GM21528 (cell line): Measurements from ENCODE around the gene TXNRD2.

ENCODE experiments used
- ATAC-seq: cut with Tn5 transposase; IDR thresholded peaks from one replicate; pipeline ENCODE4 v1.9.1; 2021; ENCODE audit warnings: mild to moderate bottlenecking, moderate library complexity; ENCODE audit not compliant: unreplicated experiment, low FRiP score

Gene TXNRD2

DNA sequence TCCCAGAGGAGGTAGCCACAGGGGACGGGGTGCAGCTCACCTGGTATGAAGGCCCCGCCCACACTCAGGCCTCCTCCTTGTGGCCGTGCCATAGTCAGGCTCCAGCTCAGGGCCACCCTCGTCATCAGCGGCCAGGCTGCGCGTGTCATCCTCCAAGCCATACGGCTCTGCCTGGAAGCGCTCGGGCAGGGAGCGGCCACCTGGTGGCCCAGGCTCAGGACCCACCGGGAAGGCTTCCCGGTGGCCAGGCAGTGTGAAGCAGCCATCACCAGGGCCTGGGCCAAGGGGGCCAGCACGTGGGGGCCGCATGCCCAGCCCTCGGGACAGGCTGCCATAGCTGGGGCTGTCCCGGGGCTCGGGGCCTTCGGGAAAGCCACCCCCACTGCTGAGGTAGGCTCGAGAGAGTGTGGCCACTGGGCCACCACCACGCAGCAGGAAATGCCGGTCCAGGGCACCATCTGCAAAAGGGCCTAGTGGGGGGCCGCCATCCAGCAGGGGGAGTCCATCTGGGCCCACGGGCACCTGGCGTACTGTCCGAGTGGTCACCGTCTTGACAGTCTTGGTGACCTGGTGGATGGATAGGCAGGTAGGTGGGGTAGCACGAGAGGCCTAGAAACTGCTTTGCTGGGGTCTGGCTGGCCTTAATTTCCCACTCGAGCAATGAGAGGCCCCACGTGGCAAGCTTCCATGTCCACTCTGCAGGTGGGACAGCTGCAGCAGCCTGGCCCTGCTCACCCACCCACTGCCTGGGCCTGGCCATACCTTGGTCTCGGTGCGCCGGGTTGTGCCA lies 39.7 kb upstream of the TXNRD2 start:
- ATAC-seq = no peak

DNA sequence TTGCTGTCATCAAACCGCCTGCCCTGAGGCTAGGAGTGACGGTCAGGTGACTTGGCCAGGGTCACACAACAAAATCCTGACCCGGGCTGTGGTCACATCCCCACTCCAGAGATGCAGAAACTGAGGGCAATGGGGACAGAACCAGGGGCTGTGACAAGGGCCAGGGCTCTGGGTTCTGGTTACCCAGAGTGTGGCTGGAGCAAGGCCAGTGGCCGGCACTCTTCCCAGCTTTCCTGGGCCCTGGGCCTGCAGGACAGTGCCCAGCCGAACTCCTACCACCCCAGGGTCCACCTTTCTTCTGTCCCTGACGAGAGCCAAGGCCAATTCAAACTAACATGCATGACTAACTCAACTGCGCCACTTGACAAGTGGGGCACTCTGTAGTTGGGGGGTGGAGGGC lies 39.1 kb upstream of the TXNRD2 start:
- no peak for ATAC-seq

DNA sequence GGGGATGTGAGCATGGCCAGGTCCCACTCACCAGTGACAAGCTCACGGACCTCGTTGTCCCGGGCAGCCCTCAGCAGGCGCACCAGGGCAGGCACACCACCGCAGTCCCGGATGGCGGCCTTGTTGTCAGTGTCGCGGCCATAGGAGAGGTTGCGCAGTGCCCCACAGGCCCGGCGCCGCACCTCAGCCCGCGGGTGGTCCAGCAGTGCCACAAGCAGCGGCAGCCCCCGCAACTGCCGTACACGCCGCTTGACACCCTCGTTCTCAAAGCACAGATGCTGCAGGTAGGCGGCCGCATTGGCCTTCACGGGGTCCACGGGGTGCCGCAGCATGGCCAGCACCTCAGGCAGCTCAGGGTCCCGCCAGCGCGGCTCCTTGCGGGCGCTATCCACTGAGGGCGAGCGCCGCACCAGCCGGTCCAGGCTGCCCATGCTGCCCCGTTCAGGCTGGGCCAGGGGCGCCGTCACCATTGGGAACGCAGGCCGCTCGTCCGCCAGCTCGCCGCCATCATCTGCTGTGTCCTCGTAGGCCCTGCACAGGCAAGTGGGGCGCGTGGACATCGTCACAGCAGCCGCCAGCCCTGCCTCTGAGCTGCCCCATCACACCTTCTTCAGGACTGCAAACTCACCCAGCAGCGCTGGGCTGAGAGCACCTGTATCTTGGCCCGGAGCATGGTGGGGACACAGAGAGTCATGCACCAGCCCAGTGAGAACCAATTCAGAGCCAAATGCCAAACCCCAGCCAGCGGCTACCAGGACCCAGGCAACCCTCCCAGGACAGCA lies 38.3 kb upstream of the TXNRD2 start:
- no peak for ATAC-seq

DNA sequence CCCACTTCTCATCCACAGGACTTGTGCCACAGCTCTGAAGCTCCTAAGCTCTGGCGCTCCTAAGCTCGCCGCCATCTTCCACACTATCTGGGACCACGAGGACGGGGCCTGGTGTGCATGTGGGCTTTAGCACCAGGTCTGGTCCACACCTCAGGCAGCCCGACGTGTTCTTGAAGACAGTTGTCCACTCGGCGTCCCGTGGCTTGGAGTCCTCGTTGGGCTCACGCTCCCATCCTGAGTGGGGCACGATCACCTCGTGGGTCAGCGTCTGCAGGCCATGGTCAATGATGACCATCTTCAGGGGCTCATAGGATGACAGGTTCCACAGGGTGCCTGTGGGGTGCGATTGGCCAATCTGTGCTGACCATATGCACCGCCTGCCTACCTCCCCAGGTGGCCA lies 37.1 kb upstream of the TXNRD2 start:
- ATAC-seq = no peak

DNA sequence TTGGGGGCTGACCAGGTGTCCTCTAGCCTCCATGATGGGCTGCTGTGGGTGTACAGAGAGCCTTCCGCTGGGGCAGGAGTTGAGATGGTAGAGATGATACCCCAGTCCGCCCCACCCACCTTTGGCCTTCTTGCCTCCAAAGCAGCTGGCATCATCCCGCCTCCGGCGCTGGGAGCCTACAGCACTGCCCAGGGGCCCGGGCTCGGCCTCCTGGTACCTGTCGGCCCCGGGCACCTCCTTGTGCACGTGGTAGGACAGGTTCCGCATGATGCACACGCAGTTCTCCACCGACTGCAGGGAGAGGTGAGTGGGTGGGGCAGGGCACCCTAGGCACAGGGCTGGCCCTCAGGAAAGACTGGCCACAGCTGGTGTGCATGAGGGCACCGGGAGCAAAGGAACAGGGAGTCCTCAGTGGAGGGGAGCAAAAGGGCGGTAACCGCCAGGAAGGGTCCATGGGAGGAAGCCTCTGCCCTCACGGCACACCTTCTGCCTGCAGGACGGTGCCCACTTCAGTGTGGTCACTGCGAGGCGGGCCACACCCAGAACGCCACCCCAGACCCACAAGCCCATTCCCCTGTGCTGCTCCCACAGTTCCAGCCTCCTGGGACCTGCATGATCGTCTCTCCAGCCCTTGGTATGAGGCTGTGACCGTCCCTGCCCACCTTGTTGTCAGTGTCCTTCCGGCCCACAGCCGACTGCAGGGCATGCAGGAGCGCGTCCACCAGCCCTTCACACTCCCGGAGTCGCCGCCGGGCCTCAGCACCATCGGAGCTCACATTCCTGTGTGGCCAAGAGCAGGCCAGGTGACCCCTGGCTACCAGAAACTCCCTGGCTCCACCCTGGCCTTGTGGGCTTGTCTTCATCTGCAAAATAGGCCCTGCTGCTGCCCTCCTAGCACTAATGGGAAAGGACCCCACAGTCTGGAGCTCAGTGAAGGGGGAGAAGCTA lies 36.0 kb upstream of the TXNRD2 start:
- no peak for ATAC-seq

DNA sequence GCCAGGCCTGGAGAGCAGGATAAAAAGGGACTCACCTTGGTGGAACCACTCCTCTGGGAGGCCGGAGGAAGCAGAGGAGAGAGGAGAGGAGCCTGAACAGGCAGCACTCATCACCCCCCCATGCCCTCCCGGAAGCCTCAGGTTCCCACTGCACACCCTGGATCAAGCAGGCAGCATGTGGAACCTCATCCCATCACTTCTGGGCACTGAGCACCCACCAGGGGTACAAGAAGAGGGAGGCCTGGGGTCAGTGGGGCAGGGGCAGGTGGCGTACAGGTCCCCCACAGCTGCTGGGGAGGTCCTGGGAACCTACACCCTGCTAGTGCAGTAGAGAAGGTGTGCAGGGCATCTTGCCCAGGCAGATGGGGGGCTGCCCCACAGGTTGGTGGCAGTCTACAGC lies 35.1 kb upstream of the TXNRD2 start:
- no peak for ATAC-seq

DNA sequence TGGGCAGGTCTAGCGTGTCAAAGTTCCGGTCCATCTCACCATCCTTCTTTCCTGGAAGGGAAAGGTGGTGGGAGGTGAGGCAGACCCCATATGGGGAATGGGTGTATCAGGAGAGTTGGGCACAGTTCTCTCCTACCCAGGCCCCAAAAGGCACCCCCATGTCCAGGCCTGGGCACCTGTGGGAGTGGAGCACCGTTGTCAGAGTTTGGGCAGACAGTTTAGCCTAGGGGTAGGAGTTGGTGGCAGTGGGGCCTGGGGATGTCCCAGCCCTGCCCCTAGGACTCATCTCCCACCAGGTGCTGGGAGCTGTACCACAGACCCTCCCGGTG lies 34.1 kb upstream of the TXNRD2 start:
- ATAC-seq = no peak

DNA sequence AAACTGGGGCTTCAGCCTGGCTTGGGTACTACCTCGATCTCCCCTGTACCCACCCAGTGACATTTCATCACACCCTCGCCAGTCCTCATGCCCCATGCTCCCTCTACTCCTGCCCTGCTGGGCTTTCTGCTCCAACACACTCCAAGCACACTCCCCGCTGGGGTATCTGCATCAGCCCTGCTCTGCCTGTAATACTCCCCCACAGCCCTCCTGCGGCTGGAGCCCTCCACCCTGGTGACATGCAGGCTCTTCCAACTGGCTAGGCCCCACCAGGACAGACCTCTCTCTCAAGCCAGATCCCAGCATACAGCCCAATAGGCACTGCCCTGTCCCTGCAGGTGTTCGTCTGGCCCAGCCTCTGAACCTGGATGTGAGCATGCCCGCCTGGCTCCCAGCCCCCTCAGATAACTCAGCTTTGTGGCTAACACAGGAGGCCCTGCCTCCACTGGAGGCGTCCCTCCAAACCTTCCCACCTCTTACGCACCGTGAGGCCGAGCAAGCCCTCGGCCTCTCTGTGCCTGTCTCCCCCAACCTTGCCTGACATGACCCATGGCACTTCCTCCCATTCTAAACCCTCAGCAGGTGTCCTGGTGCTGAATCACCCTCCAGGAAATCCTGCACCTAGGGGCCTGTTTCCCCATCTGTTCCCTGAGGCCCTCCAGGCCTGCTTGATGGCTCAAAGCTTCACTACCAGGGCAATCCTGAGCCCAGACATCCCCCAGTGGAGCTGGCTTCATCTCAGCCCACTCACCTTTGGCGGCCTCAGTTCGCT lies 33.5 kb upstream of the TXNRD2 start:
- ATAC-seq = no peak

DNA sequence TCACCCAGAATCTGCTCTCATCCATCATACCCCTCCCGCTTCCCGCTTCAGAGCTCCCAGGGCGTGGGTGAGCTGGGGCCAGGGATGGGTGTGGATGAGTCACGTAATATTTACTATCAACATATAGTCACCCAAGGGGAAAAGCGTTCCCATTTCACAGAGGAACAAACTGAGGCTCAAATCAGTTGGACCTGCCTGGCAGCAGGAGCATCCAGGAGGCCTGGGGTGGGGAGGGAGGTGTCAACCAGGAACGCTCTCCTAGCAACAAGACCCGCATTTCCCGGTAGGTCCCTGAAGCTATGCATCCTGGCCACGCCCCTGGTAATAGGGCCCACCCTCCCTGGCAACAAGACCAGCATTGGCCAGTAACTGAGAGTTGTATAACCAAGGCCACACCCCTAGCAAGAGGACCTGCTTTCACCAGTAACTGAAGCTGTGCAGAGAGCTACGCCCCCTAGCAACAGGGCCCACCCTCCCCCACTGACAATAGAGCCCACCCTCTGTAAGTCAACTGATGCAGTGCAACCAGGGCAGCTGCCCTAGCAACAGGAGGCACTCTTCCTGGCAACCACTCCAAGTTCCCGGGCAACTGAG lies 32.7 kb upstream of the TXNRD2 start:
- no peak for ATAC-seq

DNA sequence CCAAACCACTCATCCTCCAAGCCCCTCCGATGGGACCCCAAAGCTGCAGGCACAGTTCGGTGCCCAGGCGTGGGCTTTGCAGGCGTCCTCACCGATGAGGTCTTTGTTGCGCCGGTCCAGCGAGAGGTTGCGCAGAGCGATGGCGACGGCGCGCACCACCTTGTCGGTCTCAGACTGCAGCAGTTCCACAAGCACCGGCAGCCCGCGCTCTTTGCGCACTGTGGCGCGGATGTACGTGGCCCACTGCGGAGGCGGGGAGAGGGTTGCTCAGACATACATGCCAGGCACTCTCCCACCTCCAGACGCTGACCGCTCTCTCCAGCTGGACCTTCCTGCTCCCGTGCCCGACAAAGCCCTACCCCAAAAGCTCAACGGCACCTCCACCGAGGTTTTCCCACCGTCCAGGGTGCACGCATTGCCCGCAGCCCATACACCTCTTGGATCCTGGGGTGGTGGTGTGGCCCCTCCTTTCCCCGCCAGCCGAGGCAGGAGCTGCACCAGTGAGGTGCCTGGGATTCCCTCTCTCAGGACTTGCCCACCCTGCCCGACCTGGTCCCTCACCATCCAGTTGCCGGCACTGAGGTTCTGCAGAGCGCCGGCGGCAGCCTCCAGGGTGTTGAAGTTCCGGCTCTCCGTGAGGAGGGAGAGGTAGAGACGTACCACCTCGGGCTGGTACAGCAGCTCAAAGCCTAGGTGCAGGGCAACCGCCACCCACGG lies 32.1 kb upstream of the TXNRD2 start:
- no peak for ATAC-seq

DNA sequence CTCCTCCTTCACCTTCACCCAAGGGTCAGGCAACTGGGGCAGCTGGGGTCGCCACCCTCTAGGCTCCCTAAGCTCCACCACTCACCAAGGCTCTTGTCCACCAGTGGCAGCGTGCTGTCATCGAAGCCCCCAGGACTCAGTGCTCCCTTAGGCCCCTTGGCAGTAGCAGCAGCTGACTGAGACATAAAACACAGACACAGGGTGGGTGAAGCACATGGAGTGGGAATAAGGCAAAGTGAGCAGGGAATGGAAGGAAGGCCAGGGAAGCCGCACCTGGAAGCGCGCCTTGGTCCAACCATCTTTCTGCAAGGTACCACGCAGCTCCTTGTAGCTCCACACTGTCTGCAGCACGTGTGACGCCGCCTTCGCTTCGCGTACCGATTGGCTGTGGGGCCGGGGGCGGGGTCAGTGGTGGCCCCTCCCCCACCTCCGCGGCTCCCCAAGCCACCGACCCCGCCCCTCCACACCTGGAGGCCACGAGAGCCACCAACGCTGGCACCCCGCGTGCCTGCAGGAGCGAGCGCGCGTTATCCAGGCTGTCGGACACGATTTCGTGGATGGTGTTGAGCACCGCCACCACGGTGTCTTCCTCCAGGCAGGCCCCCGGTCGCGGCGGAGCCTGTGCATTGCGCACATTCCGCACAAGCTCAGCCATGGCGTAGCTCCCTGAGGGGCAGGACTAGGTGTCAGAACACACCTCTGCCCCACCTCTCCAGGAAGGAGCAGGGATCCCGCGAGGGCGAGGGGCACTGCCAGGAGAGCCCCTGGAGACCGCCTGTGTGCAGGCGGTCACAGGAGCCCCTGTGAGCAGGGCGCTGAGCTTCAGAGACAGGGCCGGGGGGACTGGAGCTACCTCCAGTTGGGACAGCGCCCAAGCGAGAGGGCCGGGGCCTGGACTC lies 31.3 kb upstream of the TXNRD2 start:
- ATAC-seq = no peak

DNA sequence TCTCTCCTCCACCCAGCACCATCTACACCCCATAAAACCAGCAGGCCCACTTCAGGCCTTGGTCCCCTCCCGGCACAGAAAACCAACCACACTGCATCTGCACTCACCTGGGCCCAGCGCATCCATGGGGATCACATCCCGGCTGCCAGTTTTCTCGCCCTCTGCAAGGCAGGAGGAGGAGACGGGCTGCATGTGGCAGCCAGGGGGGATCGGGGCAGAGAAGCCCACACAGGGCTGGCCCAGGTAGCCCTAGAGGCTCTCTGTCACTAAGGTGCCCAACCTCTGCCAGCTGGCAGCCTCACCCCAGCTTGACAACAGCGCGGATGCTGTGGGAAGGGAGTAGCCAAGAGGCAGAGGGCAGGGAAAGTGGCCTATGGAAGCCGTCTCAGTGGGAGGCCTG lies 30.6 kb upstream of the TXNRD2 start:
- ATAC-seq = no peak

DNA sequence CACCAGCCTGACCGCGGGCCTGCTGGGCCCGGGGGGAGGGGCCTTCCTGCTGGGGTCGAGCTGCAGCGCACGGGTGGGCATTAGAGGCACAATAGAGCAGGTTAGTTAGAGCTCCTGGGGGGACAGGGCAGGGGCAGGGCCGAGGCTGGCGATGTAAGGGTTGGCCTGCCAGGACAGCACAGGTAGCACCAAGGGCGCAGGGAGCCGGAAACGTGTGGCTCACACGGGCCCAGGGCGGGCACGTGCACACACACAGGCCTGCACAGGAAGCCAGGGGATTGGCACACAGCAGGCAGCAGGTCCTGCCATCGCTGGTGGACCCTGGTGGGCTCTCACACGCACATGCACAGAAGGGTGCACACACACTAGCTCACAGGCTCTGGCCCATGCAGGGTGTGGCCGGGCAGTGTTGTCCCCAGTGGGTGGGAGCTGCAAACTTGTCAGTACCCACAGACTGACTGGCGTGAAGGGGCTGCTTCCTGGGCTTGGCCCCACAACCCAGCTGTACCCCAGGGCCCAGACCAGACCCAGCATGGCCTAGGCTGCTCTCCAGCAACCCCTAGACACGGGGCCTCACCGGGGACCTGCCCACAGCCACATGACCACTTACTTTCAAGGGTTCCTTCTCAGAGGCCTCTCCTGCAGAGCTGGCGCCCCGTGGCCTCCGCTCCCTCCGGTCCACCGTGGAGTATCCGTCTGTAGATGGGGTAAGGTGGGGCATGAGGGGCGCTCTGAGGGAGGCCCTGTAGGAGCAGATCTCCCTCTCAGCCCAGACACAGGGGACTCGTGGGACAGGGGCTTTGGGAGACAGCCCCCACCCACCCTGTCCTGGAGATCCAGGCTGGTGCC lies 29.9 kb upstream of the TXNRD2 start:
- ATAC-seq = no peak

DNA sequence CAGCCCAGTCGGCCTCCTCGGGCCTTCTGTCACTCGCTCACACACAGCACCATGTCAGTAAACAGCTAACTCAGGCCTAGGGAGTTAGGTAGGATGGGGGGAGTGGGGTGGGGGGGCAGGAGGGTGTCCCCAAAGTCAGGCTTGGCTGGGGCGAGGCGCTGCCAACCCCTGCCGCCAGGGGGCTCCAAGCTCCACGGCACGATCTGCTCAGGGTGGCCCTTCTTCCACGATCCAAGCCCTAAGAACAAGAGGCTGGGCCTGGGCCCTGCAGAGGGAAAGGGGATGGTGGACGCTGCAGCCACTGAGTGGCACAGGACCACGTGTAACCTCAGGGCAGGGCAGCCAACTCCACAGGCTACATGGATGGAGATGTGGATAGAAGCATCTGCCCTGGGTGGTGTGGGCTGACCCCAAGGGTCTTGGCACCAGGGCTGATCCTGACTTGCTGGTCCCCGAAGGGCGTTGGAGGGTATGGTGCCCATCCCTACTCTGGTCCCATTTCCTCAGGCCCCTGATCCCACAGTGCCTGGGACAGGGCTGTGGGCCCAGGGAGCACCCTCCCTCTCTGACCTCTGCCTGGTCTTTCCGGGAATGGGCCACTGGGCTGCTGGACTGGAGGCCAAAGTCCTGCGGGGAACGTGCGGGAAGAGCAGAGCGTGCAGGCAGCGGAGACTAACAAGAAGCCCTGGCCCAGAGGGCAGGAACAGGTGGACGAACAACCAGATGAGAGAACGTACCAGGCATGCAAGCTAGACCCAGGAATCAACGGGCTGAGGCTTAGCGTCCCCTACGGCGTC lies 29.1 kb upstream of the TXNRD2 start:
- no peak for ATAC-seq

DNA sequence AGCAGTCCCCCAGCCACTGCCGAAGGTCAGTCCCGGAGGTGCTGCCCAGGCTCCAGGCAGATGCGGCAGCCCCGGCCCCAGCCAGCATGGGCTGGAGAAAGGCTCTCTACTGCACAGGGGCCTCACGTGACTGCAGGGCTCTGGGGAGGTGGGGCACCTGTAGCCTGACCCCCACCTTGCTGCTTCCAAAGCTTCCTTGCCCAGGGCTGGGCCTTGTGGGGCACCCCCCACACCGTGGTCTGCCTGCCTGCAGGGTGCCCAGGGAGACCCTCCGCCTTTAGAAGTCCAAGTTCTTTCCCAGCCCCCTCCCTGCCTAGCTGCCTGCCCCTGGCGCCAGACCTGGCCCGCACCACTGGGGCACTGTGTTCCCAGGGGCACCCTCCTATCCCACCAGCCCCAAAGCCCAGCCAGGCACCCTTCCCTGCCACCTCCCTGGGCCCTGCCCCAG lies 28.4 kb upstream of the TXNRD2 start:
- no peak for ATAC-seq

DNA sequence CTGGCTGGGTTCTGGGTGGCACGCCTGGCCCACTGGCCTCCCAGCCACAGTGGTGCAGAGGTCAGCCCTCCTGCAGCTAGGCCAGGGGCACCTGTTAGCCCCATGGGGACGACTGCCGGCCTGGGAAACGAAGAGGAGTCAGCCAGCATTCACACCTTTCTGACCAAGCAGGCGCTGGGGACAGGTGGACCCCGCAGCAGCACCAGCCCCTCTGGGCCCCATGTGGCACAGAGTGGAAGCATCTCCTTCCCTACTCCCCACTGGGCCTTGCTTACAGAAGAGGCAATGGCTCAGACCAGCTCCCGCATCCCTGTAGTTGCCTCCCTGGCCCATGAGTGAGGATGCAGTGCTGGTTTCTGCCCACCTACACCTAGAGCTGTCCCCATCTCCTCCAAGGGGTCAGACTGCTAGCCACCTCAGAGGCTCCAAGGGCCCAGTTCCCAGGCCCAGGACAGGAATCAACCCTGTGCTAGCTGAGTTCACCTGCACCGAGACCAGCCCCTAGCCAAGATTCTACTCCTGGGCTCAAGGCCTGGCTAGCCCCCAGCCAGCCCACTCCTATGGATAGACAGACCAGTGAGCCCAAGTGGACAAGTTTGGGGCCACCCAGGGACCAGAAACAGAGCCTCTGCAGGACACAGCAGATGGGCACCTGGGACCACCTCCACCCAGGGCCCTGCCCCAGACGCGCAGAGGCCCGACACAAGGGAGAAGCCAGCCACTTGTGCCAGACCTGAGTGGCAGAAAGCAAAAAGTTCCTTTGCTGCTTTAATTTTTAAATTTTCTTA lies 27.7 kb upstream of the TXNRD2 start:
- ATAC-seq = no peak
